Measurements from ENCODE around the gene IER5L. TPM values are rescaled to one million over a fixed set of nuclear protein-coding genes. Genes with fewer than 3 reads are reported as not detected.
"Not testable (repeated sequence)": the region's sequence is repeated elsewhere in the genome, so short reads cannot be mapped to it uniquely, and the experiment has no call there.

IER5L gene
- total and polyA plus RNA-seq, 4 donors: 0.40 to 3.3 (median 2.5) TPM

DNA sequence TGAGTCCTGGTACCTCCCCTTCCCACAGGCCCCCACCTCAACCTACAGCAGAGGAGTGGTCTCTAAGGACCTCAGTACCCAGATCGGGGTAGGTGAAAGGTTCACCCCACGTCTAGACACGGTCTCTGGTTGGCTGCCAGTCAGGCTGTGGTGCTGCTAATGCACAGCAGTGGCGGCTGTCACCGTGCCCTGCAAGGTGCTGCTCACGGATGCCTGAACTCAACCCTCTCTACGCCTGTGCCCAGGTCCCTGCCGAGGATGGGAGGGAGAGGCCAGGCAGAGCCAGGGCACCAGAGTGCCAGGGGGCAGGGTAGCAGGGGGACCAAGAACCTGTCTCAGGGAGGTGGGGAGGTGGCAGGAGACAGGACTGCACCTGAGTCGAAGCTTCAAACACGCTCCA, 14.3 kb downstream of the IER5L start (continued):
- TF ChIP-seq, protein P1, sequence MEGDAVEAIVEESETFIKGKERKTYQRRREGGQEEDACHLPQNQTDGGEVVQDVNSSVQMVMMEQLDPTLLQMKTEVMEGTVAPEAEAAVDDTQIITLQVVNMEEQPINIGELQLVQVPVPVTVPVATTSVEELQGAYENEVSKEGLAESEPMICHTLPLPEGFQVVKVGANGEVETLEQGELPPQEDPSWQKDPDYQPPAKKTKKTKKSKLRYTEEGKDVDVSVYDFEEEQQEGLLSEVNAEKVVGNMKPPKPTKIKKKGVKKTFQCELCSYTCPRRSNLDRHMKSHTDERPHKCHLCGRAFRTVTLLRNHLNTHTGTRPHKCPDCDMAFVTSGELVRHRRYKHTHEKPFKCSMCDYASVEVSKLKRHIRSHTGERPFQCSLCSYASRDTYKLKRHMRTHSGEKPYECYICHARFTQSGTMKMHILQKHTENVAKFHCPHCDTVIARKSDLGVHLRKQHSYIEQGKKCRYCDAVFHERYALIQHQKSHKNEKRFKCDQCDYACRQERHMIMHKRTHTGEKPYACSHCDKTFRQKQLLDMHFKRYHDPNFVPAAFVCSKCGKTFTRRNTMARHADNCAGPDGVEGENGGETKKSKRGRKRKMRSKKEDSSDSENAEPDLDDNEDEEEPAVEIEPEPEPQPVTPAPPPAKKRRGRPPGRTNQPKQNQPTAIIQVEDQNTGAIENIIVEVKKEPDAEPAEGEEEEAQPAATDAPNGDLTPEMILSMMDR (IDR thresholded peaks at IDR 0.05; ENCODE audit: low read depth, low read length, missing input control): no peak

DNA sequence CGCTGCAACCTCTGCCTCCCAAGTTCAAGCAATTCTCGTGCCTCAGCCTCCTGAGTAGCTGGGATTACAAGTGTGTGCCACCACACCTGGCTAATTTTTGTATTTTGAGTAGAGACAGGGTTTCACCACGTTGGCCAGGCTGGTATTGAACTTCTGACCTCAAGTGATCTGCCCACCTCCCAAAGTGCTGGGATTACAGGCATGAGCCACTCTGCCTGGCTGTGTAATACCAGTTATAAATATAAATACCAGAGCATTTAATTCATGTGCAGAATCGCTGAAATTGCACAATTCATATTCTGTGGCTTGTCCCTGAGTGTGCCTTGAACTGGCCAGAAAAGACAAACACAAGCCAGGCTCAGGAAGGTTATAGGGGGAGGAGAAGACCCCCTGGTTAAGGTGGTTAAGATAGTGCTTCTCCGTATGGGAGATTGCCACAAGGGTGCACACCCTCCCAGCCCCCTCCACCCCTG, 14.8 kb downstream of the IER5L start:
- 75% methylated on average over 5 of the region's 5 CpGs for WGBS
- Histone ChIP-seq H3K4me1 (ENCODE audit: control insufficient read depth in 4 of 4, insufficient read depth in 4 of 4, low read length in 3 of 4) (peaks cover 0 to 14% (median 5%) of the 10 kb centered on the region in 4 donors), H3K27ac (ENCODE audit: low read depth in 1 of 2, low read length in 2 of 2) (peak overlapping the region in 1 of 2 donors; percentile 40)
- DNase-seq (ENCODE audit: low spot score); H3K9me3 ChIP-seq (ENCODE audit: control insufficient read depth in 4 of 4, low read length in 3 of 4); H3K4me3 ChIP-seq (ENCODE audit: low read depth in 1 of 3, low read length in 3 of 3); H3K9ac ChIP-seq (ENCODE audit: low read depth in 1 of 2, low read length in 2 of 2); H3K27me3 ChIP-seq (ENCODE audit: control insufficient read depth in 4 of 4, insufficient read depth in 4 of 4, low read length in 3 of 4); H3K36me3 ChIP-seq (ENCODE audit: control insufficient read depth in 4 of 4, insufficient read depth in 3 of 4, low read depth in 1 of 4, low read length in 3 of 4): not testable (repeated sequence)

DNA sequence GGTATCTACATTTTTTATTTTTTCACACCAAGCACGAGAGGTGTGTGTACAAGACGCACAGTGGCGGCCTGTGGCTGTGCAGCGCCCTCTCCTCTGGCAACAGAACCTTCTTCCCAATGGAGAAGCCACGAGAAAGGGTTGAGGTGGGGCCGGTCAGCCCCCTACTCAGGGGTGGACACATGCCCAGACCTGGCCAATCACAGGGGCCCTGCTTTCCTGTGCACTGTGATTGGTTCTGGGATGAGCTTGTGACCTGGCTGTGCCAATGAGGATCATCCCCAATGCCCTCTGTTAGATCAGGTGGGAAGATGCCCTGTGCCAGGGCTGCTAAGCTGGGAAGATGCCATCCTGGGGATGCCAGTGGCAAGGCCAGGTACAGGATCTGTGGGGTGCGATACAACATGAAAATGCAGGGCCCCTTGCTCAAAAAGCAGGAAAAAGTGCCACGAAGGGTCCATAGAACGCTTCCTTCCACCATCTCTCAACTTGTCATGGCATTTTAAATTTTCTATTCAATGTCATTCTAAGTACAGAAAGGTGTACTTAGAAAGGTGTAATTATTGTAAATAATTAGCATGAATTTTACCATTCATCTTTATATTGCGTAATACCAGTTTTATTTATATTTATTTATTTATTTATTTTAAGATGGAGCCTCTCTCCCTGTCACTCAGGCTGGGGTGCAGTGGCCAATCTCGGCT, 15.4 kb downstream of the IER5L start:
- Histone ChIP-seq H3K9me3 (ENCODE audit: control insufficient read depth in 4 of 4, low read length in 3 of 4) (no peaks in the 10 kb centered on the region), H3K4me1 (ENCODE audit: control insufficient read depth in 4 of 4, insufficient read depth in 4 of 4, low read length in 3 of 4) (peaks cover 0 to 10% (median 5%) of the 10 kb centered on the region in 4 donors), H3K4me3 (ENCODE audit: low read depth in 1 of 3, low read length in 3 of 3) (no peak overlapping the region), H3K36me3 (ENCODE audit: control insufficient read depth in 4 of 4, insufficient read depth in 3 of 4, low read depth in 1 of 4, low read length in 3 of 4) (no peaks in the 10 kb centered on the region), H3K27me3 (ENCODE audit: control insufficient read depth in 4 of 4, insufficient read depth in 4 of 4, low read length in 3 of 4) (no peaks in the 10 kb centered on the region), H3K9ac (ENCODE audit: low read depth in 1 of 2, low read length in 2 of 2) (no peak overlapping the region), H3K27ac (ENCODE audit: low read depth in 1 of 2, low read length in 2 of 2) (no peak overlapping the region)
- 94% methylated on average over 11 of the region's 11 CpGs for WGBS
- TF ChIP-seq, protein P1 (IDR thresholded peaks at IDR 0.05; ENCODE audit: low read depth, low read length, missing input control): no peak
- TF ChIP-seq FOXA1 (IDR thresholded peaks at IDR 0.05) (no peak), RAD21 (IDR thresholded peaks at IDR 0.05) (no peak), YY1 (IDR thresholded peaks at IDR 0.05) (no peak), TAF1 (conservative IDR thresholded peaks at IDR 0.05) (no peak), EGR1 (IDR thresholded peaks at IDR 0.05; ENCODE audit: low read depth in 2 of 2) (no peak), RXRA (IDR thresholded peaks at IDR 0.05) (no peak), NR2F2 (IDR thresholded peaks at IDR 0.05) (no peak), JUND (IDR thresholded peaks at IDR 0.05) (no peak), SP1 (IDR thresholded peaks at IDR 0.05) (no peak), FOXA2 (IDR thresholded peaks at IDR 0.05) (no peak), GABPA (IDR thresholded peaks at IDR 0.05 in 1 of 2, conservative IDR thresholded peaks at IDR 0.05 in 1 of 2) (no peak), HNF4A (conservative IDR thresholded peaks at IDR 0.05) (no peak), HNF4G (IDR thresholded peaks at IDR 0.05) (no peak)
- TF ChIP-seq, protein P2, sequence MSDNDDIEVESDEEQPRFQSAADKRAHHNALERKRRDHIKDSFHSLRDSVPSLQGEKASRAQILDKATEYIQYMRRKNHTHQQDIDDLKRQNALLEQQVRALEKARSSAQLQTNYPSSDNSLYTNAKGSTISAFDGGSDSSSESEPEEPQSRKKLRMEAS (IDR thresholded peaks at IDR 0.05): no peak
- TF ChIP-seq, protein P3, sequence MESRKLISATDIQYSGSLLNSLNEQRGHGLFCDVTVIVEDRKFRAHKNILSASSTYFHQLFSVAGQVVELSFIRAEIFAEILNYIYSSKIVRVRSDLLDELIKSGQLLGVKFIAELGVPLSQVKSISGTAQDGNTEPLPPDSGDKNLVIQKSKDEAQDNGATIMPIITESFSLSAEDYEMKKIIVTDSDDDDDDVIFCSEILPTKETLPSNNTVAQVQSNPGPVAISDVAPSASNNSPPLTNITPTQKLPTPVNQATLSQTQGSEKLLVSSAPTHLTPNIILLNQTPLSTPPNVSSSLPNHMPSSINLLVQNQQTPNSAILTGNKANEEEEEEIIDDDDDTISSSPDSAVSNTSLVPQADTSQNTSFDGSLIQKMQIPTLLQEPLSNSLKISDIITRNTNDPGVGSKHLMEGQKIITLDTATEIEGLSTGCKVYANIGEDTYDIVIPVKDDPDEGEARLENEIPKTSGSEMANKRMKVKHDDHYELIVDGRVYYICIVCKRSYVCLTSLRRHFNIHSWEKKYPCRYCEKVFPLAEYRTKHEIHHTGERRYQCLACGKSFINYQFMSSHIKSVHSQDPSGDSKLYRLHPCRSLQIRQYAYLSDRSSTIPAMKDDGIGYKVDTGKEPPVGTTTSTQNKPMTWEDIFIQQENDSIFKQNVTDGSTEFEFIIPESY (IDR thresholded peaks at IDR 0.05): no peak
- TF ChIP-seq, protein P4, sequence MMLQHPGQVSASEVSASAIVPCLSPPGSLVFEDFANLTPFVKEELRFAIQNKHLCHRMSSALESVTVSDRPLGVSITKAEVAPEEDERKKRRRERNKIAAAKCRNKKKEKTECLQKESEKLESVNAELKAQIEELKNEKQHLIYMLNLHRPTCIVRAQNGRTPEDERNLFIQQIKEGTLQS (IDR thresholded peaks at IDR 0.05): no peak
- TF ChIP-seq, protein P5, sequence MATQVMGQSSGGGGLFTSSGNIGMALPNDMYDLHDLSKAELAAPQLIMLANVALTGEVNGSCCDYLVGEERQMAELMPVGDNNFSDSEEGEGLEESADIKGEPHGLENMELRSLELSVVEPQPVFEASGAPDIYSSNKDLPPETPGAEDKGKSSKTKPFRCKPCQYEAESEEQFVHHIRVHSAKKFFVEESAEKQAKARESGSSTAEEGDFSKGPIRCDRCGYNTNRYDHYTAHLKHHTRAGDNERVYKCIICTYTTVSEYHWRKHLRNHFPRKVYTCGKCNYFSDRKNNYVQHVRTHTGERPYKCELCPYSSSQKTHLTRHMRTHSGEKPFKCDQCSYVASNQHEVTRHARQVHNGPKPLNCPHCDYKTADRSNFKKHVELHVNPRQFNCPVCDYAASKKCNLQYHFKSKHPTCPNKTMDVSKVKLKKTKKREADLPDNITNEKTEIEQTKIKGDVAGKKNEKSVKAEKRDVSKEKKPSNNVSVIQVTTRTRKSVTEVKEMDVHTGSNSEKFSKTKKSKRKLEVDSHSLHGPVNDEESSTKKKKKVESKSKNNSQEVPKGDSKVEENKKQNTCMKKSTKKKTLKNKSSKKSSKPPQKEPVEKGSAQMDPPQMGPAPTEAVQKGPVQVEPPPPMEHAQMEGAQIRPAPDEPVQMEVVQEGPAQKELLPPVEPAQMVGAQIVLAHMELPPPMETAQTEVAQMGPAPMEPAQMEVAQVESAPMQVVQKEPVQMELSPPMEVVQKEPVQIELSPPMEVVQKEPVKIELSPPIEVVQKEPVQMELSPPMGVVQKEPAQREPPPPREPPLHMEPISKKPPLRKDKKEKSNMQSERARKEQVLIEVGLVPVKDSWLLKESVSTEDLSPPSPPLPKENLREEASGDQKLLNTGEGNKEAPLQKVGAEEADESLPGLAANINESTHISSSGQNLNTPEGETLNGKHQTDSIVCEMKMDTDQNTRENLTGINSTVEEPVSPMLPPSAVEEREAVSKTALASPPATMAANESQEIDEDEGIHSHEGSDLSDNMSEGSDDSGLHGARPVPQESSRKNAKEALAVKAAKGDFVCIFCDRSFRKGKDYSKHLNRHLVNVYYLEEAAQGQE (IDR thresholded peaks at IDR 0.05): no peak
- no peak for DNase-seq (ENCODE audit: low spot score)

Measured in liver (tissue), 9 donors.